ENCODE measurements around the gene MALRD1. TPM values are rescaled to one million over a fixed set of nuclear protein-coding genes. Genes with fewer than 3 reads are reported as not detected.

MALRD1 gene
- total and polyA plus RNA-seq, 10 donors, result 0.06 to 1.6 (median 0.43) TPM

GRCh38 chr10:19329475-19329874 lies 280.9 kb downstream of the MALRD1 start:
- TF ChIP-seq, protein P1, sequence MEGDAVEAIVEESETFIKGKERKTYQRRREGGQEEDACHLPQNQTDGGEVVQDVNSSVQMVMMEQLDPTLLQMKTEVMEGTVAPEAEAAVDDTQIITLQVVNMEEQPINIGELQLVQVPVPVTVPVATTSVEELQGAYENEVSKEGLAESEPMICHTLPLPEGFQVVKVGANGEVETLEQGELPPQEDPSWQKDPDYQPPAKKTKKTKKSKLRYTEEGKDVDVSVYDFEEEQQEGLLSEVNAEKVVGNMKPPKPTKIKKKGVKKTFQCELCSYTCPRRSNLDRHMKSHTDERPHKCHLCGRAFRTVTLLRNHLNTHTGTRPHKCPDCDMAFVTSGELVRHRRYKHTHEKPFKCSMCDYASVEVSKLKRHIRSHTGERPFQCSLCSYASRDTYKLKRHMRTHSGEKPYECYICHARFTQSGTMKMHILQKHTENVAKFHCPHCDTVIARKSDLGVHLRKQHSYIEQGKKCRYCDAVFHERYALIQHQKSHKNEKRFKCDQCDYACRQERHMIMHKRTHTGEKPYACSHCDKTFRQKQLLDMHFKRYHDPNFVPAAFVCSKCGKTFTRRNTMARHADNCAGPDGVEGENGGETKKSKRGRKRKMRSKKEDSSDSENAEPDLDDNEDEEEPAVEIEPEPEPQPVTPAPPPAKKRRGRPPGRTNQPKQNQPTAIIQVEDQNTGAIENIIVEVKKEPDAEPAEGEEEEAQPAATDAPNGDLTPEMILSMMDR (IDR thresholded peaks at IDR 0.05 in 8 of 11, conservative IDR thresholded peaks at IDR 0.05 in 3 of 11), result no peak
- TF ChIP-seq POLR2A (IDR thresholded peaks at IDR 0.05) (no peak), POLR2AphosphoS5 (IDR thresholded peaks at IDR 0.05) (no peak)
- no peaks in the 10 kb centered on the region for H3K27me3 ChIP-seq (replicated peaks in 1 of 7)
- no peak overlapping the region for H3K4me3 ChIP-seq
- no peaks in the 10 kb centered on the region for H3K4me1 ChIP-seq
- intact Hi-C loops (cut with DNase I; ENCODE audit: low total_unique reads), result no loop called here
- H3K27ac ChIP-seq, result no peak overlapping the region
- no peak for DNase-seq
- H3K36me3 ChIP-seq, result no peaks in the 10 kb centered on the region
- 87 to 100% (median 88%) methylated on average over 1 of the region's 1 CpG for WGBS, 5 donors
- no peaks in the 10 kb centered on the region for H3K9me3 ChIP-seq

DNA sequence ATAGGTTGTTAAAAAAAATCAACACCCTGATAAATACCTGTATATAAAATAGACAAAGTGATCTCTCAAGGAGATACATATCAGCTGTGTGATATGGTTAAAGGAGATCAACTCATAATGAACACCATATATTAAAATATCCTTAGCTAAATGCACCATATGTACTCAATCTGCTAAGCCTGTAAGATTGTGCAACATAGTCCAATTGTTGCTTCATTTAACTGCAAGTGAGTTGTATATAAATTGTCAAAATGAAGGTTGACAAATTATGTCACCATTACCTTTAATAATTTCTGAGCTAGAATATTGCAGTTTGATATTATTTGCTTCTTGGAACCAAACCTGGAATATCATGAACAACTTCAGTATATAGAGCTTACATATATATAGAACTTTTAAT lies 283.7 kb downstream of the MALRD1 start:
- no peaks in the 10 kb centered on the region for H3K36me3 ChIP-seq
- intact Hi-C loops (cut with DNase I; ENCODE audit: low total_unique reads), result no loop called here
- DNase-seq, result no peak
- TF ChIP-seq, protein P1 (IDR thresholded peaks at IDR 0.05 in 8 of 11, conservative IDR thresholded peaks at IDR 0.05 in 3 of 11), result no peak
- TF ChIP-seq POLR2A (IDR thresholded peaks at IDR 0.05) (no peak), POLR2AphosphoS5 (IDR thresholded peaks at IDR 0.05) (no peak)
- H3K27ac ChIP-seq, result no peak overlapping the region
- no peaks in the 10 kb centered on the region for H3K9me3 ChIP-seq
- no peaks in the 10 kb centered on the region for H3K27me3 ChIP-seq (replicated peaks in 1 of 7)
- H3K4me1 ChIP-seq, result no peaks in the 10 kb centered on the region
- H3K4me3 ChIP-seq, result no peak overlapping the region

DNA sequence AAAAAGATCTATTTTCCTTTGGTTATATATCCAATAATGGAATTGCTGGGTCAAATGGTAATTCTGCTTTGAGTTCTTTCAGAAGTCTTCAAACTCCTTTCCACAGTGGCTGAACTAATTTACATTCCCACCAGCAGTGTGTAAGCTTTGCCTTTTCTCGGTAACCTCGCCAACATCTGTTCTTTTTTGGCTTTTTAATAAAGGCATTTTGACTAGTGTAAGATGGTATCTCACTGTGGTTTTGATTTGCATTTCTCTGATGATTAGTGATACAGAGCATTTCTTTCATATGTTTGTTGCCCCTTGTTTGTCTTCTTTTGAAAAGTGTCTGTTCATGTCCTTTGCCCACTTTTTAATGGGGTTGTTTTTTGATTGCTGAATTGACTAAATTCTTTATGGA lies 285.0 kb downstream of the MALRD1 start:
- WGBS, 5 donors, result 86 to 97% (median 91%) methylated on average over 2 of the region's 2 CpGs
- no peaks in the 10 kb centered on the region for H3K27me3 ChIP-seq (replicated peaks in 1 of 7)
- DNase-seq, result no peak
- no peaks in the 10 kb centered on the region for H3K36me3 ChIP-seq
- intact Hi-C loops (cut with DNase I; ENCODE audit: low total_unique reads), result no loop called here
- TF ChIP-seq, protein P1 (IDR thresholded peaks at IDR 0.05 in 8 of 11, conservative IDR thresholded peaks at IDR 0.05 in 3 of 11), result no peak
- TF ChIP-seq POLR2AphosphoS5 (IDR thresholded peaks at IDR 0.05), result no peak
- TF ChIP-seq POLR2A (IDR thresholded peaks at IDR 0.05), result no peak
- H3K9me3 ChIP-seq, result no peaks in the 10 kb centered on the region
- no peaks in the 10 kb centered on the region for H3K4me1 ChIP-seq
- H3K27ac ChIP-seq, result no peak overlapping the region
- no peak overlapping the region for H3K4me3 ChIP-seq

DNA sequence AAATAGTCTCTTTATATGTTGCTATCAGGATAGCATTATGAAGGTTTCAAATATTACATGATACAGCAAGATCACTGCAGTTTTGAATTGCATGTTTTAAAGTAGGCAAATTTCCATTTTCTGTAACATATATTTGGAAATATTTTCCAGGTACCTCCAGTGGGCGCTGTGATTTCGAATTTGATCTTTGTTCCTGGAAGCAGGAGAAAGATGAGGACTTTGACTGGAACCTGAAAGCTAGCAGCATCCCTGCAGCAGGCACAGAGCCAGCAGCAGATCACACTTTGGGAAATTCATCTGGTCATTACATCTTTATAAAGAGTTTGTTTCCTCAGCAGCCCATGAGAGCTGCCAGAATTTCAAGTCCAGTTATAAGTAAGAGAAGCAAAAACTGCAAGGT lies 299.0 kb downstream of the MALRD1 start:
- intact Hi-C loops (cut with DNase I; ENCODE audit: low total_unique reads), result no loop called here
- Histone ChIP-seq H3K36me3 (no peaks in the 10 kb centered on the region), H3K4me1 (no peaks in the 10 kb centered on the region), H3K9me3 (no peaks in the 10 kb centered on the region), H3K27ac (no peak overlapping the region), H3K4me3 (no peak overlapping the region), H3K27me3 (replicated peaks in 1 of 7) (no peaks in the 10 kb centered on the region)
- TF ChIP-seq POLR2A (IDR thresholded peaks at IDR 0.05), result no peak
- no peak for TF ChIP-seq POLR2AphosphoS5 (IDR thresholded peaks at IDR 0.05)
- TF ChIP-seq, protein P1 (IDR thresholded peaks at IDR 0.05 in 8 of 11, conservative IDR thresholded peaks at IDR 0.05 in 3 of 11), result no peak
- 9 to 33% (median 18%) methylated on average over 2 of the region's 2 CpGs for WGBS, 5 donors
- no peak for DNase-seq
